Measurements from ENCODE around the gene SRPRB.
"Not testable (repeated sequence)": the region's sequence is repeated elsewhere in the genome, so short reads cannot be mapped to it uniquely, and the experiment has no call there.

SRPRB gene

DNA sequence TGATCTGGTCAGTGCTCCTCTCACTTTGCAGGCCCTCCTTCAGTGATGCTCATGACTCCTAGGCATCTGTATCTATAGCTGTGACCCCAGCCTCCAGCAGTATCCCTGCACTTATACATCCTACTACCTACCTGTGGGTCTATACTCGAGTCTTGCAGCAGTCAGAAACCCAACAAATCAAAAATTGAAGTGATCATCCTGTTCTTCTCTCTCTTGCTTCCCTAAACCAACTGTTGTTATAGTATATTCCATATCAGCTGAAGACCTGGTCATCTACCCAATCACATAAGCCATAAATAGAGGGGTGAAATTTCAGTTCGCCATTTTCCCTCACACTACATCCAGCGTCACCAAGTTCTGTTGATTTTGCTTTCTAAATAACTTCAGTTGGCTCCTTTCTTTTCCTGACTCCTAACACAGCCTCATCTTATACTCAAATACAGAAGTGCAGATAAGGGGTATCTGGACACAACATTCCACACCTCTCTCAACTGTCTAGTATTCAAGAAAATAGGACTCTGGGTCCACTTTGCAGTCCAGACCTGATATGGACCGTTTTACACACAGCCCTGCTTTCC is 25.9 kb upstream of the SRPRB start:
- no peak for ATAC-seq

DNA sequence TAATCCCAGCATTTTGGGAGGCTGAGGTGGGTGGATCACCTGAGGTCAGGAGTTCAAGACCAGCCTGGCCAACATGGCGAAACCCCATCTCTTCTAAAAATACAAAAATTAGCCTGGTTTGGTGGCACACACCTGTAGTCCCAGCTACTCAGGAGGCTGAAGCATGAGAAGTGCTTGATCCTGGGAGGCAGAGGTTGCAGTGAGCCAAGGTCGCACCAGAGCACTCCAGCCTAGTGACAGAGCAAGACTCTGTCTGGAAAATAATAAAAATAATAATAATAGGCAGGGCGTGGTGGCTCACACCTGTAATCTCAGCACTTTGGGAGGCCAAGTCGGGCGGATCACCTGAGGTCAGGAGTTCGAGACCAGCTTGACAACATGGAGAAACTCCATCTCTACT is 24.9 kb upstream of the SRPRB start:
- not testable (repeated sequence) for ATAC-seq

DNA sequence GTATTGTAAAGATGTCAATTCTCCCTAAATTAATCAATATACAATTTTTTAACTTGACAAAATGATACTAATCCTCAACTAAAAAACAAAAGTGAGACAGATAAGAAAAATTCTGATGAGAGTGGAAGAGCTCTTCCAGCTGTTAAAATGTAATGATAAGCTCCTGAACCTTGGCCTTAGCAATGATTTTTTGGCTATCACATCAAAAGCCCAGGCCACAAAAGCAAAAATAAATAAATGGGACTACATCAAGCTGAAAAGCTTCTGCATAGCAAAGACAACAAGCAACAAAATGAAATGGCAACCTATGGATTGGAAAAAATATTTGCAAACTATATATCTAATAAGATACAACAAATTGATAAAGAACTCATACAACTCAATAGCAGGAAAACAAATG is 24.0 kb upstream of the SRPRB start:
- no peak for ATAC-seq

DNA sequence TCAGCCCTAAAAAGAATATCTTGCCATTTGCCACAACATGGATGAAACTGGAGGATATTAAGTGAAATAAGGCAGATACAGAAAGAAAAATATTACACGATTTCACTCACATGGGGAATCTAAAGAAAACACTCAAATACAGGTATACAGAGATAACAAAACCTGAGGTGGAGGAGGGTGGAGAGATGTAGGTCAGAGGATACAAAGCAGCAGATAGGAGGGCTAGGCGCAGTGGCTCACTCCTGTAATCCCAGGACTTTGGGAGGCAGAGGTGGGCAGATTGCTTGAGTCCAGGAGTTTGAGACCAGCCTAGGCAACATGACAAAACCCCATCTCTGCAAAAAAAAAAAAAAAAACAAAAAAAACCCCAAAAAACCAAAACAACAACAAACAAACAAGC is 23.2 kb upstream of the SRPRB start:
- ATAC-seq, result no peak

DNA sequence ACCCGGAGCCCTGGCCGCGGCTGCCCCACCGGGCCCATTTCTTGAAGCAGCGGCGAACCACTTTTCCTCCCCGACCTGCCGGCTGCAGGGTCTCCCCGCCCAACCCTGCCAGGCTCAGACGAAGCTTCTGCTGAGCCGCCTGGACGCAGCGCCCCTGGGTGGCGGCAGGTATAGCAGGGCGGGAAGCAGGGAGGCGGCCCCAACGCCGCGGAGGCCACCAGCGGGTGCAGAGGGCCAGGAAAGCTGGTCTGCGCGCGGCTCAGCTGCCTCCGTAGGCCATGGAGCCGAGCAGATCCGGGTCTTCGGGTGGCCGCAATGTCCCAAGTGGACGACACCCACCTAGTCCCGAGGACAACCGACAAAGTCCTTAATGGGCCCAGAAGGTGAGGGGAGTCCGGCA is 21.9 kb upstream of the SRPRB start:
- no peak for ATAC-seq

DNA sequence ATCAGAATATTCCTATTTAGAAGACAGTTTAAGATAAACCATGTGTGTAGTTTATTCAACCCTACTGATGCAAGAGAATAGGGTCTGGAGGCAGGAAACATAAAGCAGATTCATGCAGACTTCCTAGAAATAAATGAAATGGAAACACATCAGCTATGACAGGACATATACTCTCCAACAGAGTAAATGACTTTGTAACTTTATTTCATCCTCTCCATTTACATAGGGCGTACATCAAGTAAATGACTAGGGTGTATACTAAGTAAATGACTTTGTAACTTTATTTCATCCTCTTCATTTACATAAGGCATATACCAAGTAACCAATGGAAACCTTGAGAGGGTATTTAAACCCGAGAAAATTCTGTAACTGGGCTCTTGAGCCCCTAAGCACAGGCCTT is 17.6 kb upstream of the SRPRB start:
- no peak for ATAC-seq

DNA sequence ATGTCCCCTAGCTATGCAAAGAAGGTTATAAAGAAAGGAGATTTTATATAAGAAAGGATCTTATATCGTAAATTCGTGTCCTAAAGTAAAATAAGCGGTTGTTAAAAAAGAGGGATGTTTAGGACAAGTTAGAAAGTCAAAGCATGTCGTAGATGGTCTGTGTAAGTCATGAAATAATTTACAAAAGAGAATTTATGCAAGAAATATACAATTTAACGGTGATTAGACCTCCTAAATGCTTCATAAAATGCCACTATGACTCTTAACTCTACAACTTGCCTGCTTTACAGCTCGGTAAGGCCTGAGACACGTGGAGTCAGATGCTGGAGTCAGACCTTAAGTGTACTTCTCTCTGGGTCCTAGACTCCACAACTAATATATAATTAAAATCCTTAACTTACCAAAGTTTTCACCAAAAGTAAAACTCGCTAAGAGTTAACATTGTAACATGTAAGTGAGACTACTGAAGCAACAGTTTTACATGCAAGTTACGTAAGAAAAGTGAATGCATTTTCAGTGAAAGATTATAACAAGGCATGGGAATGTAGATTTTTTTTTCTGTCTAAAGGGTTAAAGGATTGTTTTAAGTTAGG is 13.3 kb upstream of the SRPRB start:
- ATAC-seq, result no peak

DNA sequence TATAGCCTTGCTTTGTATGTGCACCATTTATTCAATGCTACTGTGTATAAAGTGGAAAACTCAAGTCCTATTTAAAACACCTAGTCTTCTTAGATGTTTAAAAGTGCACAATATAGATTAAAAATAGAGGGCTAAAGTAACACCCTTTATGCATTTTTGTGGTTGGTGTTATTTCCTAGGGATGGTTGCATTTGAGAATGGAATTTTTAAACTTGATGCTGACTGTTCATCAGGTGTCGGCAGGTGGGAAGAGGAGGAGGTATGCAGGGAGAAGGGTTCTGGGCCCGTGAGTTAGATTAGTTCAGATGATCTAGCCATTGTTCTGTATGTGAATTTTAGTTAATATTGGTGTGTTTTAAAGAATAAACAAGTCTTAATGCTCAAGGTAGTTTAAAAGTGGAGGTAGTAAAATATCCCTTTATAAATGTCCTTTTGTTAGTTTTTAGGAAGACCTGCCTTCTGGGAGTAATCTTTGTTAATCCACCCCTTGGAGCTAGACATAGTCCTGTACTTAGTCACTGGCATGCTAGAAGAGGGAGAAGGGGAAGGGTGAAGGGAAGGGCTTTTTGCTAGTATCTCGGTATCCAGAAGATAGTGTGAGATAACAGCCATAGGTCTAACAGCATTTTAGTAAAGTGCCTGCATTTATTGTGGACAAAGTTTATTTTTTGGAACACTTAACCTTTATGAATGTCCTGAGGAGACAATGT is 8.1 kb upstream of the SRPRB start:
- no peak for ATAC-seq

DNA sequence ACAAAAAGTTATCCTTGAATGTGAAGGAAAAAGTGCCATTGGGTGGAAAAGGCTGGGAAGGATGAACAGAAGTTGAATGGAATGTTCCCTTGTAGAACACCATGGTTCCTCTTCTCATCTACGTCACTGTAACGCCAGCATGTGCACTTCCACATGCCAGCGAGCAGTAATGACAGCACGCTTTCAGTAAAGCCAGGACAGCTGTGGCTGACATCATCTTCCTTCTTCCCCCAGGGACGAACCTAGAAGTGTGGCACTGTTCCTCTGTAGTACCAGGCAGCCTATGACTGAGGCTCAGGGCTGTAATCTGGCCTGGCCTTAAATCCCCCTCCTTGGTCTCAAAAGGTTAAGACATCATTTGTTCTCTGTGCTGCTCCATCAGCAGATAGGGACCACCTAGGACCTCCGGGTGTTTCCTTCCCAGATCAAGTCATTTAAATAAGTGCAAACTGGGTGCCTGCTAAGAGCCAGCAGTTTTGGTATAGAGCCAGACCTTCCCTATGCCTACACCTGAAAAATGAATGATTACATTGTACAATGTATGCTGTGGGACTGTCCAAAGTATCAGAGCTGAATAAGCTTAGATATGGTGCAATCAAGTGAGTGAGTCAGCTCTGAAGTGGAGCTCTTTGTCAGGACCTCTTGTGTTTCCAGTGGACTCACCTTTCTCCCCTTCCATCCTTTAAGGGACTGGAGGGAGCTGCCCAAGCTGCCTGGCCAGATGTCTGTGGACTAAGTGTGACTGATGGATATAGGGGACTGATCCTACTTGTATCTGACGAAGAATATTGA is 5.6 kb upstream of the SRPRB start:
- ATAC-seq, result peak in 1 of 2 donors; percentile 41

DNA sequence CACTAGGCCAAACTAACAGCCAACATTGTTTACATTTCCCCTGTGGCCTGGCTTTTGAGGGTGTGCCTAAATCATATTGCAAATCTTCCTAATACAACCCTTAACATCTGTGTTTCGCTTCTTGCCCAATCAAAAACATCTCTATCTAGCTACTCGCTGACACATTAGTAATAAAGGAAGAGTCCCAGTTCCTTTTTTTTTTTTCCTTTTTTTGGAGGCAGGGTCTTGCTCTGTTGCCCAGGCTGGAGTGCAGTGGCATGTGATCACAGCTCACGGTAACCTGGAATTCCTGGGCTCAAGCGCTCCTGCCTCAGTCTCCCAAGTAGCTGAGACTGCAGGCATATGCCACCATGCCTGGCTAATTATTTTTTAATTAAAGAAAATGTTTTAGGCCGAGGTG is 2.1 kb upstream of the SRPRB start:
- ATAC-seq, result no peak

DNA sequence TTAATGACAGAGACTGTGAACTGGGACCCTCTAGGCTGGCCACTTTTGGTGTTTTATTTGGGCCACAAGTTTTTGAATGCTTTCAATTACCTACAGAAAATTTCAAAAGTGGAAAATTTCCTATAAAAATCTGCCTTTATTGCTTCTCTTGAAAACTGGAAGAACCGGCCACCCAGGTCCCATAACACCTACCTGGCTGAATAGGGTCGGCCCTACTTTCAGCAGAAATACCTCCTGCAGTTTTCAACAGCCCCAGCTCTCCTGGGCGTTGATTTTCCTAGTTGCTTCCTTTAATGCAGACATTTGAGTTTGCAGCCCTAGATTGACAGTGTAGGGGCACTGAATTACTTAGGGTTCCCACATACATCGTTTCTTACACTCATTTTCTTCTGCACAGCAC is 719 bp upstream of the SRPRB start:
- ATAC-seq, result no peak

DNA sequence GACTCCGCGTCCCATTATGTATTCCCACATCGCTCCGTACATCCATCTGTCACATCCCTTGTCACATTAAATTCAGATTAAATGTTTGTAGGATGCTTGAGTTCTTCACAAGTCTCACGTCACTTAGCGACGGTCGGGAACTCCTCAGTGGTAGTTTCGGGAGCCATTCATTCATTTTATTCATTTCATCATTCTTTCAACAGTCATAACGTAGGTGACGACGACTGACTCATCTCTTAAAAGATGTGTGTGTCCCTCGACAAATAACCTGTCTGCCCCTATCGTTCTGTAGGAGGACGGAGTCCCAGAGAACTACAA is 272 bp upstream of the SRPRB start:
- peak in 1 of 2 donors; percentile 99 for ATAC-seq

DNA sequence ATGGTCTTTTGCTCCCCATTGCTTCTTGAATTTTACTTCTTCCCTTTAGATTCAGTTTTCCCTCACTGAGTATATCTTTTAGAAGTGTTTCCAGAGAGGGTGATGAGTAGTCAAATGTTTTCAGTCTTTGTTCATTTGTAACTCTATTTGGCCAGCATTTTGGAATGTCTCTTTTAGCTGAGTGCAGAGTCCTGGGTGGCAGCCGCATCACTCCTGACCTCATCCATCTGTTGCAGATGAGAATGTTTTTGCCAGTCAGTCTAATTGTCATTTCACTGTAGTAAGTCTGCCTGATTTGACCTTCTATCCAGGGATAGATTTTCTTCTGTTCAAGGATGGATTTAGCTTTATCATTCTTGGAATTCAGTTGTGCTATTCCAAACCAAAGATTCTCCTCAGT is 7.3 kb downstream of the SRPRB start:
- no peak for ATAC-seq

DNA sequence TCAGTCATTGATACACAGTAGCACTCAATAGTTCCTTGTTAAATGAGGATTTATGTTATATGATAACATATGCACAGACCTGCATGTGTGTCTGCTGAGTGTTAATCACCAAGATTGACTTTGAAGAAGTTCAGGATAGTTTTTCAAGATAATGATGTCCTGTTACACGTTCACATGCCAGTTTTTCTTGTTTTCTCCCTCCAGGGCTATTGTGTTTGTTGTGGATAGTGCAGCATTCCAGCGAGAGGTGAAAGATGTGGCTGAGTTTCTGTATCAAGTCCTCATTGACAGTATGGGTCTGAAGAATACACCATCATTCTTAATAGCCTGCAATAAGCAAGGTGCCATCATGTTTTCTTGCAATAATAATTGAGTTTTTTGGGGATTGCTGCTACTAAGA is 9.8 kb downstream of the SRPRB start:
- ATAC-seq, result no peak

DNA sequence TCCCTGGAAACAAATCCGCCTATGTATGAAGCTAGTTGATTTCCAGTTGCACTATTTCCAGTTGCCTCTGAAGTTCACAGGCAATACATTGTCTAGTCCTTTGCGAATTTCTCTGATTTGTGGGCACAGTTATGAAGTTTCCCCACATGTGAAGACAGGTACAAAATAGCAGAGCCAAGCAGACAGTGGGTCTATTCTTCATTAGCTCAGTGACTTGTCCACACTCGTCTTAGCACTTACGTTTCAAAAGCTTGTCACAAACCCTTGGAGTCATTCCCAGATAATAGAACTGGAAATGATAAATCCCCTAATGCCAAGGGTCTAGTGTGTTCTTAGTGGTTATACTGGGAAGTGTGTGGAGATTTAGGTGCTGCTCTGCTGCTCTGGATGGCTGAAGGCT is 14.5 kb downstream of the SRPRB start:
- ATAC-seq, result no peak

DNA sequence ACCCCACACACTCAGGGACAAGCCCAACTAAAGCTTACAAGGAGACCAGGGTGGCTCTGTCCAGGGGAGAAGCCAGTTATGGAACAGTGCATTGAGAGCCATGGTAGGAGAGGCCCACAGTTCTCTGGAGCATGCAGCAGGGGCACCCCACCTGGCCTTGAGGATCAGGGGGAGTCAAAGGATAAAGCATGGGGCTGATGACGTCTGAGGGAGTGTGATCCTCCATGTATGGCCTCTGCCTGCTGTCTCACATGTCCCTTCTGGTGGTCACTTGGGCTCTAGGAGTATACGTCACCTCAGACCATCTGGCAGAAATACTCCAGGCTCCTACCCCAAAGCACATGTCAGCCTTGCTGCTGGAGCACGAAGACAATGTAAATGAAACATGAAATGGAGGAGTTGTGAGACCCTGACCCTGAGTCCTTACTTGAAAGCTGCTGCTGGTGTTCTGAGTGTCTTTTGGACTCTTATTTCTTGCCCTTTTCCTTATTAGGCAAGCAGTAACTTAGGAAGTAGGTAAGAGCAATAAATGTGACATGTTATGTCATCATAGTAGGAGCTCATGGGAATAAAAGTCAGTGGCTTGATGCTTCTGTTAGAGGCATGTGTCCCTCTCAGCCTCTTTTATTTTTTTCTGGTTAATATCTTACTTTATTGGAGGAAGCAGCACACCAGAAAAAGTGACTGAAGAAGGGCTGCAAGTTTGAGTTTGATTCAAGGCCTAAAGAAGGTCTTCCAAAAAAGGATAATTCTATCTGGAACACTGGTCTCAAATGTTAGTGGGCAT is 15.5 kb downstream of the SRPRB start:
- no peak for ATAC-seq

DNA sequence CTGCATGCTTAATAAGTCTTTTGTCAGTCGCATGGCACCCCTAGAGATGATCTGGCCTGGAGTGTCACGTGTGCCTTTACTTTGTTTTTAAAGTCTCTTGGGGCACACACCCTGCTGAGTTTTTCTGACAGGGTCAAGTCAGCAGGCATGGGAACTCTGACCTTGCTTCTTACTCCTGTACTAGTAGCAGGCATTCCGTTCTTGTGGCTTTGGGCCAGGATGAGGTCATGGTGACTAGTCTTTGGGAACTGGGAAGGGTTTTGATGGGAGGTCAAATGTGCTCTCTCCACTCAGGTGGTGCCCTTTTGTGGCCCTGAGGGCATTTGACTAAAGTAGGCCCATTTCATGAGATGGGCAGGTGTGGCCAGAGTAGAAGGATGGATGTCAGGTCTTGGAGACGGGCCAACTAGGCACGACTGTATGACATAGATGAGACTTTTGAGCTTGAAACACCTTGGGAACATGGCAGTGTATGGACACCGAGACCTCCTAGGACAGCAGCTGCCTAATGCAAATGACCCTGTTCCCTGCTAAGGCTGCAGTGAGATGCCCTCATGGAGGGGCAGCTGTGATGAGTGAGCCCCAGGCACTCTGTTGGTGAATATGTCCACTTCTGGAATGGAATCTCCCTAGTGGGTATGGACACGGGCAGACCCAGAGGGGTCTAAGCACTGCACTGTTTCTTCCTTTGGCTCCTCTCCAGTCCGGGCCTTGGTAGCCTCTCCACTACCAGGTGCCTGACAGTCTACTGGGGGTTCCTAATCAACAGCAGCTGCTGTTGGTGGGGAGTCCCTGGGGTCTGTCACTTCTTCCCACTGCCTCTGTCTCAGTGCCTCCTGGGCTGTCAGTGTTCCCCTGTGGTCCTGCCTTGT is 16.4 kb downstream of the SRPRB start:
- ATAC-seq, result no peak

DNA sequence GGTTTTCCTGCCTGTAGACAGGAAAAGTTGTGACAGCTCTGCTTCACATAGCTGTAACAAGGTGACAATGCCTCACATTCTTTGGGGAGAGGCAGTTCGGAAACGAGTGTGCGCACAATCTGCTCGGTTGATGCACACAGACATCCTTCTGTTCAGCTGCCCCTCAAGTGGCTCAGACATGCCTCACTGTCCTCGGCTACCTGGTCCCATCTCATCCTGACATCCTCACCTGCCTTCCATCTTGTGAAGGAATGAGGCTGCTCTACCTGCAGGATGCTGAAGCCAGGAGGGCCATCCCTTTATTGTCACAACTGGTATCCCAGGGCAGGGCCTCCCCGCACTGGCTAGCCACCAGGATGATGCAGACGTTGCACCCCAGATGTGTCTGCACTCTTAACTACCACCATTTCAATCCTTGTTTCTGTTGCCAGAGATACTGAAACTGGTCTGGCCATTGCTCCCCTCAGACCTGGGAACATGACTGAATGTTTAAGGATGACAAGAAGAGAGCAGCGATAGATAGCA is 19.4 kb downstream of the SRPRB start:
- no peak for ATAC-seq

DNA sequence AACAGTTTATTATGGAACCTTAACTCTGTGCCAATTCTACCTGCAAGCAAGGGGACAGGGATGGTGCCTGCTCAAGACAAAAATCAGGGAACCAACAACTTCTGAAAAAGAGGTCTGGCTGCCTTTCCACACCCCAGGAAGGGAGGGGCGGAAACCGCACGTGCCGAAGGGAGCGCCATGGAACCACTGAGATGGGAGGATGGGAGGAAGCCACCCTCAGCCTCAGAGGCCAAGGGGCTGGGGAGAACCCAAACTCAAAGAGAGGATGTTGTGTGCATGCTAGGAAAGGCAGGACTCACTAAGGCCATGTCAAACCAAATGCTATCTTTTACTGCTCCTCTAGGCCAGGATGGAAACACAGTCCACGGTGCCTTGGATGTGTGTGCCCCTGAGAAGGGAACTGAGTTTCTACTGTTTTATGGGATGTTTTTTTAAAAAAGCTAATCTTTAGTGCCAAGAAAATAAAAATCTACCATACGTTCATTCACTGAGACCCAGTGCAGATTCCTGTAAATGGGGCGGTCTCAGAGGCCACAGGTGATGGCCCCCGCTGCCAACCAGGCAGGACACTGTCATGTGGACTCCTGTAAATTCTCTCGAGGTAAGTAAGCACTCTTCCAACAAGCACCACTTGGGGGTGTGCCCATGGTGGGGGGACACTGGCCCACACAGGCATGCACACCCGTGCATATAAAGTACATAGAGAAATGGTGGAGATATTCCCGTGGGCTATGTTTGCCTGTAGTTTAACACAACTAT is 20.5 kb downstream of the SRPRB start:
- no peak for ATAC-seq

DNA sequence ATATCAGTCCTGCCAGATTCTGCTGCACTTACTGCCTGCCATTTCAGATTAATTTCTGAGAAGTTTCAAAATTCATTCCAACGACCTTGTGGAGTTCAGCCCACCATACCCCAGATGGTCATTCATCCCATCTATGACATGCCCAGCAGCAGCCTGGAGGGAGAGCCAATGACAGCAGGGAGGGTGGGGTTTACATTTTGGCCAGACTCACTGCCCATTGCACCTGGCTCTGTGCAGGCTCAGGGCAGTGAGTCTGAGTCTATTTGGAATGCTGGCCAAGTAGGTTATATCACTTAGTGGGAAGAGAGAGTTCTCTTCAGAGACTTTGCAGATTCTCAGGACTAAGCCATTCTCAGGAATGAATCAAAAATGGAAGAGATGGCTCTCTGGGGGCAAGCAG is 21.5 kb downstream of the SRPRB start:
- no peak for ATAC-seq

DNA sequence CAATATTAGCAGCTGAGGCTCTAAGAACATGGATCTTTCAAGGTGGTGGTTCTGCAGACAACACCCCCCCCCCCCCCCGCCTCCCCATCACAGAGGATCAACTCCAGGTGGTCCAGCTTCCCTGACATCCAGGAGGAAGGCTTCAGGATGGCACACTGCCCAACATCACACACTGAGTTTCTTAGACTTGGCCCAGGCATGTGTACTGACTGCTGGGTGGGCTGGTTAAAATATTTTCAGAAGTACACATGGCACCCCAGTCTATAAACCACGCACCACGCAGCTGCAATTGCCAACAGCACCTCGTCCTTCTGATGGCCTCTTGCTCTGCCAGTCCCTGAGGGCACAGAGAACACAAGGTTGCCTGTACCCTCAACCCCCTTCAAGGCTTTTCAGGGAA is 22.1 kb downstream of the SRPRB start:
- ATAC-seq, result no peak

Measured in activated CD4-positive, CD25-positive, alpha-beta regulatory T cell treated with anti-CD3 and anti-CD28 coated beads, Interleukin-2, amount 50 U/mL, for 24 hours (primary cell).